Cardiac atrium fibroblast (primary cell): ENCODE results near the gene HAPLN2. TPM values are rescaled to one million over a fixed set of nuclear protein-coding genes. Genes with fewer than 3 reads are reported as not detected.

ENCODE experiments used
- total RNA-seq: library from RNA; depleted of rRNA; stranded (reverse); fragments of >200 nt; gene quantifications from 2 replicates; pipeline ENCODE4 v1.2.3, GENCODE V29; 2015

The HAPLN2 gene
- 2.3 TPM in 1 of 2 replicates, not detected in the other for total RNA-seq

GRCh38 chr1:156618853-156619581 is at the start of gene HAPLN2:
Gene HAPLN2, plus strand, starts transcription at chr1:156619415. Its CDS starts 4,076 bp downstream, at chr1:156623491.

GRCh38 chr1:156571919-156572662 is 47.1 kb upstream of the HAPLN2 start, which contains the start of gene IQGAP3:
Gene IQGAP3, minus strand, starts transcription at chr1:156572565. Its CDS starts 36 bp downstream, at chr1:156572529.

DNA sequence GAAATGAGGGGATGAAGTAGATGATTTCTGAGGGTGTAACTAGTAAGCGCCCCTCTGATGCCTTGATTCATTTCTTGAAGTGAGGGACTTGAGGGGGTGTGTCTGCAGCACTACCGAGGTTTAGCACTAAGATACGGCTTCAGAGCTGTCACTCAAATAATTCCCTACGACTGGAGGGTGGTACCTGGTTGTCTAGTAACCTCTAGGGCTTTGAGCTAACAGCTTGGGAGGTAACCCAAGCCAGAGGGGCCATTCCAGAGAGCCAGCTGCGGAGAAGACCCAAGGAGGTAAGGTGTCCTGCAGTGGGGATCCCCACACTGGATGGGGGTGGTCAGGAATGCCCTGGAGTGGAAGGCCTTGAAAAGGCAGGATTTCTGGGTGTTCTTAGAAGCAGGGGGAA is 39.7 kb upstream of the HAPLN2 start, which contains the start of gene TTC24:
TTC24 (plus strand) TSS at position 252 of the 400 bp plus-strand sequence. CDS start 1,642 bp downstream, outside the sequence.

DNA sequence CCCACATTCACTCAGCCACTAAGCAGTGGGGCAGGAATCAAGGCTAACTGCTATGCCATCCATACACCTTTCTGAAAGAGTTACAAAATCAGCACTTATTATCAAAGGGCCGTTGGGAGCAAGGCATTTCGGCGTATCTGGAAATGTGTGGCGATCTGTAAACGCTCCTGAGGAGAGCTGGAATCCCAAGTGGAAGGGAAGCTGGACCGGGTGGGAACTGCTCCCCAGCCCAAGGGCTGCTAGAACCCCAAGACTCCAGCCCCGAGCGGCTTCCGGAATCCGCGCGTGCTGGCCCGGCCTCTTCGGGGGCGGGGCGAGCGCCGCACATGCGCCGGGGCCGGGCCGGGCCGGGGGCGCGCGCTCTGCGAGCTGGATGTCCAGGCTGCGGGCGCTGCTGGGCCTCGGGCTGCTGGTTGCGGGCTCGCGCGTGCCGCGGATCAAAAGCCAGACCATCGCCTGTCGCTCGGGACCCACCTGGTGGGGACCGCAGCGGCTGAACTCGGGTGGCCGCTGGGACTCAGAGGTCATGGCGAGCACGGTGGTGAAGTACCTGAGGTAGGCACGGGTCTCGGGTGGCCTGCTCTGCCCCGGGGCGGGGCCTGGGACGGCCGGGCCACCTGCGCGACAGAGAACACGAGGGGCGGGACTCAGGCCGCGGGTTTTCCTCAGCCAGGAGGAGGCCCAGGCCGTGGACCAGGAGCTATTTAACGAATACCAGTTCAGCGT is 27.6 kb upstream of the HAPLN2 start, which contains the start of gene NAXE:
NAXE (plus strand) TSS at position 345 of the 726 bp plus-strand sequence; CDS start at position 374, 29 bp downstream.

GRCh38 chr1:156601122-156601830 is 17.9 kb upstream of the HAPLN2 start, which contains the start of gene GPATCH4:
Gene GPATCH4, minus strand, starts transcription at chr1:156601479.

DNA sequence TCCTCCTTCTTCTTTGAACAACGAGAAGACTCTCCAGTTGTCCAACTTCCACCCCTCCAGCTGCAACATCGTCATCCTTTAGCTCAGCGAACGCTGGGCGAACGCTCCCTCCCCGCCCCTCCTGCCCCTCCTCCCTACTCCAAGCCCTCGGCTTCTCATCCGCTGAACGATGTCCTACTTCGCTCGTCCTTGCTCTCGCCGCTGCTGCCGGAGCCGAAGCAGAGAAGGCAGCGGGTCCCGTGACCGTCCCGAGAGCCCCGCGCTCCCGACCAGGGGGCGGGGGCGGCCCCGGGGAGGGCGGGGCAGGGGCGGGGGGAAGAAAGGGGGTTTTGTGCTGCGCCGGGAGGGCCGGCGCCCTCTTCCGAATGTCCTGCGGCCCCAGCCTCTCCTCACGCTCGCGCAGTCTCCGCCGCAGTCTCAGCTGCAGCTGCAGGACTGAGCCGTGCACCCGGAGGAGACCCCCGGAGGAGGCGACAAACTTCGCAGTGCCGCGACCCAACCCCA is 22.6 kb downstream of the HAPLN2 start, which contains the start of gene BCAN:
BCAN (plus strand) TSS at position 357 of the 504 bp plus-strand sequence. CDS start 3,938 bp downstream, outside the sequence.

Other genes starting within 250 kb of the HAPLN2 start
- 20.4 and 26.9 TPM in 2 replicates for gene MEF2D, start 118.6 kb upstream of the HAPLN2 start, total RNA-seq
- 4.3 and 5.5 TPM in 2 replicates for gene IQGAP3, start 46.9 kb upstream of the HAPLN2 start, total RNA-seq
- gene TTC24, start 39.7 kb upstream of the HAPLN2 start, total RNA-seq, result not detected in 2 replicates
- gene NAXE, start 27.6 kb upstream of the HAPLN2 start, total RNA-seq, result 50.9 and 61.9 TPM in 2 replicates
- 5.8 and 13.0 TPM in 2 replicates for gene GPATCH4, start 17.9 kb upstream of the HAPLN2 start, total RNA-seq
- not detected in 2 replicates for gene BCAN, start 22.7 kb downstream of the HAPLN2 start, total RNA-seq
- gene NES, start 58.0 kb downstream of the HAPLN2 start, total RNA-seq, result 27.6 and 30.3 TPM in 2 replicates
- gene CRABP2, start 86.2 kb downstream of the HAPLN2 start, total RNA-seq, result 2.1 and 2.5 TPM in 2 replicates
- 6.5 and 11.6 TPM in 2 replicates for gene METTL25B, start 109.1 kb downstream of the HAPLN2 start, total RNA-seq
- 13.7 and 18.0 TPM in 2 replicates for gene ISG20L2, start 109.4 kb downstream of the HAPLN2 start, total RNA-seq
- 61.2 and 66.1 TPM in 2 replicates for gene MRPL24, start 121.7 kb downstream of the HAPLN2 start, total RNA-seq
- 134 and 156 TPM in 2 replicates for gene HDGF, start 132.3 kb downstream of the HAPLN2 start, total RNA-seq
- gene PRCC, start 148.1 kb downstream of the HAPLN2 start, total RNA-seq, result 39.7 and 47.3 TPM in 2 replicates
- 0.18 TPM in 1 of 2 replicates, not detected in the other for gene SH2D2A, start 197.4 kb downstream of the HAPLN2 start, total RNA-seq
- gene INSRR, start 239.7 kb downstream of the HAPLN2 start, total RNA-seq, result not detected in 2 replicates
- gene NTRK1, start 241.4 kb downstream of the HAPLN2 start, total RNA-seq, result 0.16 TPM in 1 of 2 replicates, not detected in the other